ENCODE measurements around the gene UNKL.

GRCh38 chr16:1445518-1446203 is 31.2 kb upstream of the UNKL start:
- TF ChIP-seq CTCF (IDR thresholded peaks at IDR 0.05 in 4 of 5, conservative IDR thresholded peaks at IDR 0.05 in 1 of 5) (no peak), POLR2A (IDR thresholded peaks at IDR 0.05) (no peak)
